ENCODE measurements around the gene DDIT4. TPM values are rescaled to one million over a fixed set of nuclear protein-coding genes. Genes with fewer than 3 reads are reported as not detected.

DDIT4 gene
- total RNA-seq, 1 experiment from 2014 or later: 462 TPM

DNA sequence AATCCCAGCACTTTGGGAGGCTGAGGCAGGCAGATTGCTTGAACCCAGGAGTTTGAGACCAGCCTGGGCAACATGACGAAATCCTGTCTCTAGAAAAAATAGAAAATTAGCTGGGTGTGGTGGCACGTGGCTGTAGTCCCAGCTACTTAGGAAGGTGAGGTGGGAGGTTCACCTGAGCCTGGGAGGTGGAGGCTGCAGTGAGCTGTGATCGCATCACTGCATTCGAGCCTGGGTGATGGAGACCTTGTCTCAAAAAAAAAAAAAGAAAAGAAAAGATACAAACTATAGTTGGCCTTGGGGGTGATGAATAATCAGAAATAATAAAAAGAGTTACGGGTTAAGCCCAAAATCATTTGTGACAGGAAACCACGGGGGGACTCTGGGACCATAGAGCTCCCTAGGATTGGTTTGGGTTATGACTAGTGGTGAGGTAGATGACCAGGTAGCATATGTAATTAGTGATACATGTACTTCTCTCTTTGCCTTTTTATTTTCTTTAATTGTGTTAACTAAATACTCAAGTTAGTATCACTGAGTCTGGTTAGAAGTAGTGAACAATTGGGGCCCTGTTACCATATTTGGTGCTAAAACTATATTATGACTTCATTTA is 47.2 kb upstream of the DDIT4 start:
- Histone ChIP-seq H3K4me1 (ENCODE audit: control insufficient read depth in 1 of 2, insufficient read depth in 2 of 2, low read length in 2 of 2) (peaks cover 0 to 3% of the 10 kb centered on the region in 2 experiments; a peak in 2 of 4 replicates), H3K79me2 (ENCODE audit: insufficient read depth, low read length) (peaks cover 36% of the 10 kb centered on the region), H3K27me3 (ENCODE audit: insufficient read depth, low read length) (no peaks in the 10 kb centered on the region), H3K4me2 (ENCODE audit: low read length) (no peak overlapping the region), H2AFZ (ENCODE audit: low read depth, low read length, poor library complexity, severe bottlenecking) (no peak overlapping the region), H3K4me3 (replicated peaks in 1 of 2; ENCODE audit: low read depth in 1 of 2, low read length in 2 of 2) (no peak overlapping the region), H3K36me3 (ENCODE audit: control insufficient read depth in 1 of 2, insufficient read depth in 2 of 2, low read length in 2 of 2) (peaks cover 10 to 17% of the 10 kb centered on the region in 2 experiments), H3K9ac (ENCODE audit: low read length) (no peak overlapping the region), H4K20me1 (ENCODE audit: insufficient read depth) (no peaks in the 10 kb centered on the region), H3K9me3 (ENCODE audit: control insufficient read depth in 1 of 2, insufficient read depth in 1 of 2, low read depth in 1 of 2, low read length in 2 of 2) (no peaks in the 10 kb centered on the region), H3K9me2 (ENCODE audit: insufficient read depth) (no peaks in the 10 kb centered on the region), H3K27ac (ENCODE audit: low read depth, low read length) (no peak overlapping the region)
- ATAC-seq: no peak
- ChIA-PET CTCF (interaction anchor here (1.0 kb wide), 1 partner anchor 21 kb away, joined by 3 read pairs; no protein-coding TSS in a partner anchor), POLR2A (interaction anchor here (1.0 kb wide), 1 partner anchor 49 kb away, joined by 3 read pairs; no protein-coding TSS in a partner anchor), RAD21 (ENCODE audit: low non-redundant PET in 1 of 2, low total read pairs in 2 of 2, uncharacterized antibody in 2 of 2, unreplicated experiment in 2 of 2) (no interaction called here)
- no TSS peak for BruUV-seq (replicated peaks)
- TF ChIP-seq, protein P1, sequence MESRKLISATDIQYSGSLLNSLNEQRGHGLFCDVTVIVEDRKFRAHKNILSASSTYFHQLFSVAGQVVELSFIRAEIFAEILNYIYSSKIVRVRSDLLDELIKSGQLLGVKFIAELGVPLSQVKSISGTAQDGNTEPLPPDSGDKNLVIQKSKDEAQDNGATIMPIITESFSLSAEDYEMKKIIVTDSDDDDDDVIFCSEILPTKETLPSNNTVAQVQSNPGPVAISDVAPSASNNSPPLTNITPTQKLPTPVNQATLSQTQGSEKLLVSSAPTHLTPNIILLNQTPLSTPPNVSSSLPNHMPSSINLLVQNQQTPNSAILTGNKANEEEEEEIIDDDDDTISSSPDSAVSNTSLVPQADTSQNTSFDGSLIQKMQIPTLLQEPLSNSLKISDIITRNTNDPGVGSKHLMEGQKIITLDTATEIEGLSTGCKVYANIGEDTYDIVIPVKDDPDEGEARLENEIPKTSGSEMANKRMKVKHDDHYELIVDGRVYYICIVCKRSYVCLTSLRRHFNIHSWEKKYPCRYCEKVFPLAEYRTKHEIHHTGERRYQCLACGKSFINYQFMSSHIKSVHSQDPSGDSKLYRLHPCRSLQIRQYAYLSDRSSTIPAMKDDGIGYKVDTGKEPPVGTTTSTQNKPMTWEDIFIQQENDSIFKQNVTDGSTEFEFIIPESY (IDR thresholded peaks at IDR 0.05; ENCODE audit: extremely low read depth, insufficient replicate concordance, low read length): no peak
- no peak for TF ChIP-seq MAX (IDR thresholded peaks at IDR 0.05)
- TF ChIP-seq POLR2AphosphoS5 (IDR thresholded peaks at IDR 0.05; ENCODE audit: low read depth, low read length): no peak
- TF ChIP-seq, protein P2, sequence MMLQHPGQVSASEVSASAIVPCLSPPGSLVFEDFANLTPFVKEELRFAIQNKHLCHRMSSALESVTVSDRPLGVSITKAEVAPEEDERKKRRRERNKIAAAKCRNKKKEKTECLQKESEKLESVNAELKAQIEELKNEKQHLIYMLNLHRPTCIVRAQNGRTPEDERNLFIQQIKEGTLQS (IDR thresholded peaks at IDR 0.05): no peak
- TF ChIP-seq ZFX (IDR thresholded peaks at IDR 0.05): no peak
- no peak for TF ChIP-seq TCF7L2 (IDR thresholded peaks at IDR 0.05; ENCODE audit: borderline replicate concordance, extremely low read depth, insufficient read depth, insufficient read length)
- TF ChIP-seq RAD21 (IDR thresholded peaks at IDR 0.05; ENCODE audit: low read depth): no peak
- no peak for TF ChIP-seq POLR2A (IDR thresholded peaks at IDR 0.05; ENCODE audit: borderline replicate concordance, extremely low read depth, insufficient read depth, insufficient read length)
- TF ChIP-seq SIN3A (IDR thresholded peaks at IDR 0.05; ENCODE audit: low read depth): no peak
- TF ChIP-seq ELF1 (IDR thresholded peaks at IDR 0.05; ENCODE audit: borderline replicate concordance, low read depth): no peak
- TF ChIP-seq EGR1 (IDR thresholded peaks at IDR 0.05; ENCODE audit: low read depth): no peak
- TF ChIP-seq, protein P3, sequence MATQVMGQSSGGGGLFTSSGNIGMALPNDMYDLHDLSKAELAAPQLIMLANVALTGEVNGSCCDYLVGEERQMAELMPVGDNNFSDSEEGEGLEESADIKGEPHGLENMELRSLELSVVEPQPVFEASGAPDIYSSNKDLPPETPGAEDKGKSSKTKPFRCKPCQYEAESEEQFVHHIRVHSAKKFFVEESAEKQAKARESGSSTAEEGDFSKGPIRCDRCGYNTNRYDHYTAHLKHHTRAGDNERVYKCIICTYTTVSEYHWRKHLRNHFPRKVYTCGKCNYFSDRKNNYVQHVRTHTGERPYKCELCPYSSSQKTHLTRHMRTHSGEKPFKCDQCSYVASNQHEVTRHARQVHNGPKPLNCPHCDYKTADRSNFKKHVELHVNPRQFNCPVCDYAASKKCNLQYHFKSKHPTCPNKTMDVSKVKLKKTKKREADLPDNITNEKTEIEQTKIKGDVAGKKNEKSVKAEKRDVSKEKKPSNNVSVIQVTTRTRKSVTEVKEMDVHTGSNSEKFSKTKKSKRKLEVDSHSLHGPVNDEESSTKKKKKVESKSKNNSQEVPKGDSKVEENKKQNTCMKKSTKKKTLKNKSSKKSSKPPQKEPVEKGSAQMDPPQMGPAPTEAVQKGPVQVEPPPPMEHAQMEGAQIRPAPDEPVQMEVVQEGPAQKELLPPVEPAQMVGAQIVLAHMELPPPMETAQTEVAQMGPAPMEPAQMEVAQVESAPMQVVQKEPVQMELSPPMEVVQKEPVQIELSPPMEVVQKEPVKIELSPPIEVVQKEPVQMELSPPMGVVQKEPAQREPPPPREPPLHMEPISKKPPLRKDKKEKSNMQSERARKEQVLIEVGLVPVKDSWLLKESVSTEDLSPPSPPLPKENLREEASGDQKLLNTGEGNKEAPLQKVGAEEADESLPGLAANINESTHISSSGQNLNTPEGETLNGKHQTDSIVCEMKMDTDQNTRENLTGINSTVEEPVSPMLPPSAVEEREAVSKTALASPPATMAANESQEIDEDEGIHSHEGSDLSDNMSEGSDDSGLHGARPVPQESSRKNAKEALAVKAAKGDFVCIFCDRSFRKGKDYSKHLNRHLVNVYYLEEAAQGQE (IDR thresholded peaks at IDR 0.05; ENCODE audit: low read depth): no peak
- no peak for TF ChIP-seq JUND (IDR thresholded peaks at IDR 0.05)
- TF ChIP-seq CTCF (IDR thresholded peaks at IDR 0.05 in 2 of 3, conservative IDR thresholded peaks at IDR 0.05 in 1 of 3; ENCODE audit: borderline replicate concordance in 1 of 3, insufficient read depth in 1 of 3, low read depth in 2 of 3, low read length in 2 of 3): no peak
- TF ChIP-seq CBX3 (IDR thresholded peaks at IDR 0.05; ENCODE audit: low read depth): no peak
- TF ChIP-seq ZNF274 (IDR thresholded peaks at IDR 0.05; ENCODE audit: low read depth, low read length): no peak
- intact Hi-C loops (cut with micrococcal nuclease): loop anchor here (5.0 kb wide), 1 partner anchor 179 kb away; no protein-coding TSS in a partner anchor
- no peak for DNase-seq (ENCODE audit: low read depth, low spot score)

All from HCT116 (cell line).